ENCODE results near the gene VWC2.

VWC2 gene

GRCh38 chr7:49773218-49773935, at the start of gene VWC2:
TSS of gene VWC2 (plus strand) at chr7:49773638. CDS start at chr7:49775436, 1,798 bp downstream.
- in situ Hi-C loops (cut with MboI; ENCODE audit: low sequenced_read_pairs) = no loop called here

GRCh38 chr7:49724071-49724470, 49.4 kb upstream of the VWC2 start:
- in situ Hi-C loops (cut with MboI; ENCODE audit: low sequenced_read_pairs) = no loop called here

- in situ Hi-C loops (cut with MboI; ENCODE audit: low sequenced_read_pairs) = no loop called here
Observed at GRCh38 chr7:49731836-49732235, 41.6 kb upstream of the VWC2 start.

GRCh38 chr7:49762666-49763065, 10.8 kb upstream of the VWC2 start:
- in situ Hi-C loops (cut with MboI; ENCODE audit: low sequenced_read_pairs) = no loop called here

GRCh38 chr7:49763791-49764190, 9.6 kb upstream of the VWC2 start:
- in situ Hi-C loops (cut with MboI; ENCODE audit: low sequenced_read_pairs) = no loop called here

GRCh38 chr7:49766966-49767365, 6.5 kb upstream of the VWC2 start:
- in situ Hi-C loops (cut with MboI; ENCODE audit: low sequenced_read_pairs) = no loop called here

- in situ Hi-C loops (cut with MboI; ENCODE audit: low sequenced_read_pairs) = no loop called here
Observed at GRCh38 chr7:49767719-49768118, 5.7 kb upstream of the VWC2 start.

GRCh38 chr7:49768254-49768653, 5.2 kb upstream of the VWC2 start:
- in situ Hi-C loops (cut with MboI; ENCODE audit: low sequenced_read_pairs) = no loop called here

GRCh38 chr7:49768835-49769234, 4.6 kb upstream of the VWC2 start:
- in situ Hi-C loops (cut with MboI; ENCODE audit: low sequenced_read_pairs) = no loop called here

GRCh38 chr7:49769285-49769857, 4.1 kb upstream of the VWC2 start:
- in situ Hi-C loops (cut with MboI; ENCODE audit: low sequenced_read_pairs) = no loop called here

- in situ Hi-C loops (cut with MboI; ENCODE audit: low sequenced_read_pairs) = no loop called here
Observed at GRCh38 chr7:49770838-49771237, 2.6 kb upstream of the VWC2 start.

GRCh38 chr7:49771427-49772176, 1.8 kb upstream of the VWC2 start:
- in situ Hi-C loops (cut with MboI; ENCODE audit: low sequenced_read_pairs) = no loop called here

- in situ Hi-C loops (cut with MboI; ENCODE audit: low sequenced_read_pairs) = no loop called here
Observed at GRCh38 chr7:49772916-49773217, 571 bp upstream of the VWC2 start.

- in situ Hi-C loops (cut with MboI; ENCODE audit: low sequenced_read_pairs) = no loop called here
Observed at GRCh38 chr7:49773936-49774458, 559 bp downstream of the VWC2 start.

- in situ Hi-C loops (cut with MboI; ENCODE audit: low sequenced_read_pairs) = no loop called here
Observed at GRCh38 chr7:49774459-49775064, 1.1 kb downstream of the VWC2 start.

GRCh38 chr7:49775065-49775948, 1.9 kb downstream of the VWC2 start:
- in situ Hi-C loops (cut with MboI; ENCODE audit: low sequenced_read_pairs) = no loop called here

- in situ Hi-C loops (cut with MboI; ENCODE audit: low sequenced_read_pairs) = no loop called here
Observed at GRCh38 chr7:49775949-49776443, 2.6 kb downstream of the VWC2 start.

GRCh38 chr7:49776994-49777393, 3.6 kb downstream of the VWC2 start:
- in situ Hi-C loops (cut with MboI; ENCODE audit: low sequenced_read_pairs) = no loop called here

- in situ Hi-C loops (cut with MboI; ENCODE audit: low sequenced_read_pairs) = no loop called here
Observed at GRCh38 chr7:49778731-49779270, 5.4 kb downstream of the VWC2 start.

- in situ Hi-C loops (cut with MboI; ENCODE audit: low sequenced_read_pairs) = no loop called here
Observed at GRCh38 chr7:49780953-49781352, 7.5 kb downstream of the VWC2 start.
